Raji (cell line): ENCODE measurements around the gene USP7.

Source experiments
- POLR2A ChIP-seq: IDR thresholded peaks from 2 replicates; pipeline ENCODE4 v1.6.1; 2011; ENCODE audit warnings: low read depth, low read length, control low read depth; ENCODE audit not compliant: insufficient read depth

The USP7 gene

DNA sequence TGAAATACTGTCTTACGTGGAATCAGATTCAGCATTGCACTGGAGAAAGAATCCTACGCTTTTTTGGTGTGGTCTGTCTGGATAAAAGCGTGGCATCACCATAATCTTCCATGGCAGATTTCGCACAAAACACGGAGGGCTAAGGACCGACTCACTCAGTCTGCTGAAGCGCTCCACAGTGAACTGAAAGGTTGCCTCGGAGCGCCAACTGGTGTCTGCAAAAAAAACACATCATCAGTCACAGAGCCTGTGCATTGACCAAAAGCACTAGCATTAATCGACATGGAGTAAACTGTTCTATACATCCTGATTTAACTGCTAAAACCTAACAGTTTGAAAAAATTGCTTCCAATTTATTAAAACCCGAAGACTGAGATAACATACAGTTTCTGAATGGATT is 40.5 kb downstream of the USP7 start:
- TF ChIP-seq POLR2A: no peak

DNA sequence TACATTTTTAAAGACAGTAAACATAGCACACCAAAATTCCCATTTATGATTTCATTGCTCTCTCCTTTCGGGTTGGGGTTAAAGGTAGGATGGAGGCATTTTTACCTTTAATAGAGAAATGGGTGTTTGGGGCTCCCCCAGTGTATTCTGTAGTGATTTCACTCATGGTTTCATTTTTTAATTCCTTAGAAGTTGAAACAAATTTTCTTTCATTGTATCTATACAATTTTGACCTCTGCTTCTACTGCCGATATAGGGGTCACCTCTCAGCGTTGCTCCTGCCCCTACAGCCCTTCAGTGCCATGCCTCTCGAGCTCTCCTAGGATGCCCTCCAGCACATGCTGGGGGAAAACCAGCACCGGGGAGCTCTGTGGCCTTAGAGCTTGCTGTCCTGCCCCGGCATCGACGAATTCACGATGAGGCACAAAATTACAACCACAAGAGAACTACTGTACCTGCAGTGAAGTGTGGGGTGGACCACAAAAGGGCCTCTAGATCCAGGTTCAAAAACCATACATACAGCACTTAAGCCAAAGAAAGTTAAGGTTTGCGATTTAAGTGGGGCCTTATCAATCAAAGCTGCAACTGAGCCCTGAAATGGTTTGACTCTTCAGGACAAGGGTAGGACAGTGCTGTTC is 42.2 kb downstream of the USP7 start:
- no peak for TF ChIP-seq POLR2A

DNA sequence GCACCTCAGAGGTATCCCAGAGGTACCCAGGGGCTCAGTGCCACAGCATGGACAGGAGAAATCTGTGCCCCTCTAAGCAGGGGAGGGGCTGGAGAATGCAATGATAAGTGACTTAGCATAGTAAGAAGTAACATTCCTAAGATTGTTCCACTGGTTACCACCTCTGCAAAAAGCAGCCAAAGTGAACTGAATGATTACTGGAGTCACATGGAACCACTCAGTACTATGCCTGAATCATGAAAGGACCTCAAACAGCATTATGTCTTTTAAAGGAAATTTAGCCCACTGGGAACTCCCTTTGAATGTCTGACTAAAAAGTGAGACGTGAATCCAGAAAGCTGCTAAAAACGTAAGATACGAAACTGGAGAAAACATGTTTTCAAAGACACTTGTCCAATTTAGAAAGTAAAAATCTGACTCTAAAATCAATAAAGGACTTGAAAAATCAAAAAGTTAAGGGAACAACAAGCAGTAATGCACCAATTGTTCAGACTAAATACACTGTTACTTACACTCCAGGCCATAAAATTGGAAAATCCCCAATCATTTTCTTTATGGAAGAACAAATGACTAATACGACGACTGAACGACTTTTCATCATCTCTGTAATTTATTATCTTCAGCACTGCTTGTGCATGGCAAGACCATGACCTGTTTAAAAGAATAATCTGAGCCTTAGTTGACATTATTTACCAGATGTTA is 42.9 kb downstream of the USP7 start:
- no peak for TF ChIP-seq POLR2A

- no peak for TF ChIP-seq POLR2A
These were observed 43.7 kb downstream of the USP7 start for GRCh38 chr16:8919934-8920462.

- no peak for TF ChIP-seq POLR2A
These were observed 44.4 kb downstream of the USP7 start for GRCh38 chr16:8919089-8919933.

- TF ChIP-seq POLR2A: no peak
These were observed 47.0 kb downstream of the USP7 start for GRCh38 chr16:8916541-8917225.

DNA sequence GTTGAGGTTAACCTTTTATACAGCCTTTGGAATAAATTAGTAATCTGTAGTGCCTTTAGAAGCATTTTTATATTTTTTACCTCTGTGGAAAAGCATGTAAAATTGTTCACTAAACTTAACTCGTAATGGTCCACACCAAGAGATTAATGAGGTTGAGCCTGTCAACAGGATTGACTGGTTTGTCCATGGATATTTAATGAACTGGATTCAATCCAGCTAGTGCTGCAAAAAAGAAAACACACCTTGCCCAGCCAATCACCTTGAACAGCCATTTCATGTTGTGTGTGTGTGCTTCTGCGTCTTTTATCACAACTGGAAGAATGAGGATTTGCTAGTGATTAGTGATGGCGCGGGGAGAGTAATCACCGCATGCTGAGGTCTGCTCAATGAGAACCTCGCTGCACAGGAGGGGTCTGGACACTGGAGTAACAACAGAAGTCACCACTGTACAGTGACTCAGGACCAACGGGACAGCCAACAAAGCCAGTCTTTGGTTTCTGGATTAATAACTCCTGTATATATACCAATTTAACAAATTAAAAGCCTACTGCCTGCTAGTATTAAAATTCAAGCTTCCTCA is 47.9 kb downstream of the USP7 start:
- no peak for TF ChIP-seq POLR2A

DNA sequence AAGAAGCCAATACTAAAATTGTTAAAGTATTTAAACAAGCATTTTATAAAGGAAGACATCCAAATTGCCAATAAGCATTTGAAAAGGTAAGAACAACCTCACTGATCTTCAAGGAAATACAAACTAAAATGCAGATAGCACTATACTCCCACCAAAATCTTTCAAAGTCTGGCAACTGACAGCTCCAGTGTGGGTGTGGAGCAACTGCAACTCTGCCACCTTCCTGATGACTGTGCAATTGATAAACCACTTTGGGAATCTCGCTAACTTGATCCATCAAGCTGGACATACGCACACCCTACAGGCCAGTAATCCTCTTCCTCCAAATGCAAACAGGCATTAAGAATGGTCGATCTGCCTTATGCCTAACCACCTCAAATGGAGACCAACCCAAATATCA is 49.6 kb downstream of the USP7 start:
- TF ChIP-seq POLR2A: no peak

- TF ChIP-seq POLR2A: no peak
These were observed 50.9 kb downstream of the USP7 start for GRCh38 chr16:8912793-8913192.

- no peak for TF ChIP-seq POLR2A
These were observed 52.9 kb downstream of the USP7 start for GRCh38 chr16:8910811-8911210.

DNA sequence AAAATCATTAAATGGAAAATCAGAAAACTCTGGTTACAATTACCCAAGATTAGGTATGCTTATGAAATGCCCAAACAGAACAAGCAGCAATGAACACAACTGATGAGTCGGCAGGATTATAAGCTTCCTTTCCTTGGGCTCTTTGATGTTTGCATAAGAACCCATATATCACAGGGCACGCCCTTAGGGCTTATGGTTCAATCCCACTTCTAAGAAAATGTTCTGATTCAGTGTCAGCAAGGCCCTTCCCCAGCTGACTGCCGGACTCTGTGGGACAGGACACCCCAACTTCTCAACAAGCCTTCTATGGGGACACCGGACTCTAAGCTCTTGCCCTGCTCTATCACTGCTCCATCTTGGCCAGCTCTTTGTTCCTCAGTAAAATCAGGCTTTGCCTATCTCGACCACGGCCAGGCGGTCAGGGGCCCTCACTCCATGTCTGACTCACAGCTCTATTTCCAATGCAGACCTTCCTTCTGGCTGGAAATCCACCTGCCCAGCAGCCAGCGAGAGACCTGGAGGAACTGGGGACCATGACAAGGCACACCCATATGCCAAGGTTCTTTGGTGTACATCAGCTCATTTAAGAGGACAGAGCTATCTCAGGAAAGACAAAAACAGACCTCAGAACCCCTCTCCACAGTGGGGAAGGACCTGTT is 54.8 kb downstream of the USP7 start:
- no peak for TF ChIP-seq POLR2A

DNA sequence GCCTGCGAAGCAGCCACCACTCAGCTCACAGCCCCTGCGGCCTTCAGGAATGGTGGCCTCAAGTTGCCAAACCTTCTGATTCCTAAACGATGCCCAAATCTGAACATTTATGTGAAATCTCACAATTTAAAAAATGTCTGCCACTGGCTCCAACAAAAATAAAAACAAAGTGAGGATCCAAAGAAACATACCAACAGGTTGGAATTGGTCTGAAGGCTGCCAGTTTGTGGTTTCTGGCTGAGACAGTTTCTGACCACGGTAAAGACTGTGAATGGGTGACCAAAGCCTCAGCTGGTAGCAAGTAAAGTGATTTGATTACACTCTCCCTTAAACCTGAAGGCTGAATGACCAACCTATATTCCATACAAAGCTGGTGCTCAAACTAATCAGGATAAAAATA is 56.6 kb downstream of the USP7 start:
- no peak for TF ChIP-seq POLR2A

DNA sequence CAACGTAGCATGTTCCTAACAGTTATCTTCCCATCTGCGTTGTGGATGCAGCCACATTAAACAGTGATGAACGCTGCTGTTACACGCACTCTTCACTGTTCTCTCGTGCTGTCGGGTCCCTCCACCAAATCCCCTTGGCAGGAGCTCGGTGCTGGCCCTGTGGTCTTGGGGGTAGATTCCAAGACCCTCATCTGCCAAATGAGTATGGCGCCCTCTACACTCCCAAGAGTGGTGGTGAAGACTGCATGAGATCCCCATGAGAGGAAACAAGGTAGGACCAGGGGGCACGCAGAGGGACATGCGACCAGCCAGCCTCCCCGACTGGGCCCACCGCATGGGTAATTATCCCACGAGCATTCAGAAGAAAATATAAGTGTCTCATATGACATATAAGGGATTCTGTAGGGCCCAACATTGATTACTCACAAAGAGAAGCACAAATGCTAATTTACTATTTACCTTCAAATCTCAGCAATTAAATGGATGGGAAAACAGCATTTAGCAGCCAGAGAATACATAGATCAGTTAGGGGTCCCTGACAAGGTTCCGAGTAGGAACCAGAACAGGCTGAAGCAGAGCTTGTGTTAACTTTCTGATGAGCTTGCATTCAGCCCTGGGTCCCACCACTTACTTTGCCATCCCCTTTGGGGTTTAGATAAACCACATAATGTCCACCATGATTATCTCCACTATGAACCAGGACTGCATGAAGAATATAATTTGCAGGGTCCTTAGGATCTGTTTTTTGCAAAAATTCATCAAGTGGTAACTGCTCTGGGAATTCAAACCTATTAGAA is 57.7 kb downstream of the USP7 start:
- TF ChIP-seq POLR2A: no peak

- TF ChIP-seq POLR2A: no peak
These were observed 58.4 kb downstream of the USP7 start for GRCh38 chr16:8905168-8905762.

DNA sequence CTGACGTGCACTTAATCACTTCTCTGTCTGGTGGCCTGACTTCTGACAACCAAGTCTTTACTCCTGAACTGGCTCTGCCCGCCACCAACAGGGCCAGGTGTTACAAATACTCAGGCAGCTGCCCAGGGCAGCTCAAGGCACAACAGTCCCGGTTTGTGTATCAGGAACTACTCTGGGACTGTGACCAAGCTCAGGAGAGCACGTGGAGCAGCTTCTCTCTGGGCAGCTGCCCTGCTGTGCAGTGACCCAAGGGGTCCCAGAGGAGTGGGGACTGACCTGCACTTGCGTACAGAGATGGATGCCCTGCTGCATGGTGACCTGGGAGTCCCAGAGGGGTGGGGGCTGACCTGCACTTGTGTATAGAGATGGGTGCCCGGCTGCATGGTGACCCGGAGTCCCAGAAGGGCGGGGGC is 59.7 kb downstream of the USP7 start:
- no peak for TF ChIP-seq POLR2A
